GM13976 (cell line): ENCODE data around the gene ADH5.

Source experiments
- DNase-seq: peaks from one replicate; pipeline ENCODE4 v3.0.0; 2012; ENCODE audit warnings: low spot score
- CTCF ChIP-seq: IDR thresholded peaks from 2 replicates; pipeline ENCODE4 v1.5.1; 2012; ENCODE audit warnings: borderline replicate concordance, mild to moderate bottlenecking; ENCODE audit not compliant: insufficient read depth; ENCODE audit errors: extremely low read depth, missing control alignments, control extremely low read depth
- in situ Hi-C: fragments of 300-500 bp; cut with MboI; formaldehyde crosslinking; loops from one replicate; pipeline ENCODE4 v1.12.0; 2022; ENCODE audit warnings: low sequenced_read_pairs, mixed read lengths, inconsistent platforms; ENCODE audit not compliant: unreplicated experiment

The ADH5 gene

GRCh38 chr4:99061048-99061700 lies 27.4 kb downstream of the ADH5 start:
- DNase-seq: no peak
- TF ChIP-seq CTCF: no peak
- in situ Hi-C loops: no loop called here

GRCh38 chr4:99059550-99059949 lies 29.0 kb downstream of the ADH5 start:
- no peak for DNase-seq
- in situ Hi-C loops: no loop called here
- no peak for TF ChIP-seq CTCF

- DNase-seq: no peak
- no peak for TF ChIP-seq CTCF
- in situ Hi-C loops: no loop called here
These were observed 30.4 kb downstream of the ADH5 start for GRCh38 chr4:99058228-99058627.

- no peak for TF ChIP-seq CTCF
- in situ Hi-C loops: no loop called here
- no peak for DNase-seq
These were observed 34.1 kb downstream of the ADH5 start for GRCh38 chr4:99054428-99054994.

GRCh38 chr4:99052902-99053301 lies 35.7 kb downstream of the ADH5 start:
- in situ Hi-C loops: no loop called here
- TF ChIP-seq CTCF: no peak
- DNase-seq: no peak

- no peak for DNase-seq
- TF ChIP-seq CTCF: no peak
- in situ Hi-C loops: no loop called here
These were observed 40.9 kb downstream of the ADH5 start for GRCh38 chr4:99047710-99048109.
